ENCODE data around the gene PRPH. TPM values are rescaled to one million over a fixed set of nuclear protein-coding genes. Genes with fewer than 3 reads are reported as not detected.

Gene PRPH
- total and polyA plus RNA-seq, 10 of the 15 experiments (the other 5 are each of a cell fraction or from before 2014, with no cell fraction given), result 0.09 to 0.45 (median 0.19) TPM; not detected in 3

DNA sequence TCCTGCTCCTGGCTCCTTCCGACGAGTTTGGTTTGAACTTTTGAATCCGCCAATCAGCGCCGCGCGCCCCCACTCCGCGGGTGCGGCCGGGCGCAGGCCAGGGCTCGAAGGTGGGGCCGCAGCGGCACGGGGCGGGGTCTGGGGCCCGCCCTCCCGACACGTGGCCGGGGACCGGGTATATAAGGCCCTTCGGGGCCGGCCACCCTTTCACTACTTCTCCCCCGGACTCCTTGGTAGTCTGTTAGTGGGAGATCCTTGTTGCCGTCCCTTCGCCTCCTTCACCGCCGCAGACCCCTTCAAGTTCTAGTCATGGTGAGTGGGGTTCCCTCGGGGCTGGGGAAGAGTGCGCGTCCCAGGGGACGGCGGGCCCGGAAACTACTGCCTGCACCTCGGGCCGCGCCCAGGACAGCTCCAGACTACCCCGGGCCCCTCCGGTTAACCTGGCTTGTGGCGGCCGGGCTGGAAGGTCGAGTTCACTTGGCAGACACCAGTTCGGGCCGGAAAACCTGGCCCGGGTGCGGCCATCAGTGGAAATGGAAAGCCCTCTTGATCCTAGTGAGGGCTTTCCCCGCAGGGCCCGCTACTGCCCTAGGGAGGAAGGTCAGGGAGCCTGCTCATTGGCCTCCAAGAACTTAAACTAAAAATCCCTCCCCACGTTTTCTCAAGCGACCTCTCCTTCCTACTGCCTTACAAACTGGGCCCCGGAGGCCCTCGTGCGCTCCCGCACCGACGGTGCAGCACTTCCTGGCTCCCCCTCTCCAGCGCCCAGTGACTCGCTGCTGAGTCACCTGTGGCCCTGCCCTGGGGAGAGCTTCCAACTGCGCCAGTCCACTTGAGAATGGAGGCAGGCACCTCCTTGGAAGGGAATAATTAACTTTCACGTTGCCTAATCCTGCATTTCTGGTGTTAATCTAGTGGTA lies 29.8 kb upstream of the PRPH start, which contains the start of gene TUBA1C (continued):
- TF ChIP-seq FOXM1 (IDR thresholded peaks at IDR 0.05; ENCODE audit: low read depth, low read length) (peak; percentile 80), LARP7 (IDR thresholded peaks at IDR 0.05) (peak; percentile 76), MXI1 (IDR thresholded peaks at IDR 0.05; ENCODE audit: low read depth, low read length) (peak; percentile 77), ZBED1 (IDR thresholded peaks at IDR 0.05; ENCODE audit: borderline replicate concordance) (0 out of 2 replicates have a peak, but pooled peaks have one; percentile 77), MTA2 (IDR thresholded peaks at IDR 0.05; ENCODE audit: low read depth) (peak; percentile 26; the same call in 1 of the 2 replicates), ZNF592 (IDR thresholded peaks at IDR 0.05) (peak; percentile 32; the same call in 1 of the 2 replicates), SIX5 (IDR thresholded peaks at IDR 0.05; ENCODE audit: low read depth, low read length, severe bottlenecking) (no peak), RAD51 (IDR thresholded peaks at IDR 0.05) (peak; percentile 80), ESRRA (IDR thresholded peaks at IDR 0.05; ENCODE audit: low read length) (0 out of 2 replicates have a peak, but pooled peaks have one; percentile 24), HSF1 (IDR thresholded peaks at IDR 0.05; ENCODE audit: low read depth, low read length) (0 out of 2 replicates have a peak, but pooled peaks have one; percentile 56), CEBPB (IDR thresholded peaks at IDR 0.05; ENCODE audit: borderline replicate concordance in 1 of 2, low read depth in 2 of 2, low read length in 2 of 2) (no peak), POLR2AphosphoS2 (IDR thresholded peaks at IDR 0.05; ENCODE audit: low read depth, low read length) (peak; percentile 98)
- TF ChIP-seq, protein P1, sequence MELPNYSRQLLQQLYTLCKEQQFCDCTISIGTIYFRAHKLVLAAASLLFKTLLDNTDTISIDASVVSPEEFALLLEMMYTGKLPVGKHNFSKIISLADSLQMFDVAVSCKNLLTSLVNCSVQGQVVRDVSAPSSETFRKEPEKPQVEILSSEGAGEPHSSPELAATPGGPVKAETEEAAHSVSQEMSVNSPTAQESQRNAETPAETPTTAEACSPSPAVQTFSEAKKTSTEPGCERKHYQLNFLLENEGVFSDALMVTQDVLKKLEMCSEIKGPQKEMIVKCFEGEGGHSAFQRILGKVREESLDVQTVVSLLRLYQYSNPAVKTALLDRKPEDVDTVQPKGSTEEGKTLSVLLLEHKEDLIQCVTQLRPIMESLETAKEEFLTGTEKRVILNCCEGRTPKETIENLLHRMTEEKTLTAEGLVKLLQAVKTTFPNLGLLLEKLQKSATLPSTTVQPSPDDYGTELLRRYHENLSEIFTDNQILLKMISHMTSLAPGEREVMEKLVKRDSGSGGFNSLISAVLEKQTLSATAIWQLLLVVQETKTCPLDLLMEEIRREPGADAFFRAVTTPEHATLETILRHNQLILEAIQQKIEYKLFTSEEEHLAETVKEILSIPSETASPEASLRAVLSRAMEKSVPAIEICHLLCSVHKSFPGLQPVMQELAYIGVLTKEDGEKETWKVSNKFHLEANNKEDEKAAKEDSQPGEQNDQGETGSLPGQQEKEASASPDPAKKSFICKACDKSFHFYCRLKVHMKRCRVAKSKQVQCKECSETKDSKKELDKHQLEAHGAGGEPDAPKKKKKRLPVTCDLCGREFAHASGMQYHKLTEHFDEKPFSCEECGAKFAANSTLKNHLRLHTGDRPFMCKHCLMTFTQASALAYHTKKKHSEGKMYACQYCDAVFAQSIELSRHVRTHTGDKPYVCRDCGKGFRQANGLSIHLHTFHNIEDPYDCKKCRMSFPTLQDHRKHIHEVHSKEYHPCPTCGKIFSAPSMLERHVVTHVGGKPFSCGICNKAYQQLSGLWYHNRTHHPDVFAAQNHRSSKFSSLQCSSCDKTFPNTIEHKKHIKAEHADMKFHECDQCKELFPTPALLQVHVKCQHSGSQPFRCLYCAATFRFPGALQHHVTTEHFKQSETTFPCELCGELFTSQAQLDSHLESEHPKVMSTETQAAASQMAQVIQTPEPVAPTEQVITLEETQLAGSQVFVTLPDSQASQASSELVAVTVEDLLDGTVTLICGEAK (IDR thresholded peaks at IDR 0.05; ENCODE audit: borderline replicate concordance), result peak; percentile 70; the same call in 1 of the 2 replicates
- TF ChIP-seq, protein P2, sequence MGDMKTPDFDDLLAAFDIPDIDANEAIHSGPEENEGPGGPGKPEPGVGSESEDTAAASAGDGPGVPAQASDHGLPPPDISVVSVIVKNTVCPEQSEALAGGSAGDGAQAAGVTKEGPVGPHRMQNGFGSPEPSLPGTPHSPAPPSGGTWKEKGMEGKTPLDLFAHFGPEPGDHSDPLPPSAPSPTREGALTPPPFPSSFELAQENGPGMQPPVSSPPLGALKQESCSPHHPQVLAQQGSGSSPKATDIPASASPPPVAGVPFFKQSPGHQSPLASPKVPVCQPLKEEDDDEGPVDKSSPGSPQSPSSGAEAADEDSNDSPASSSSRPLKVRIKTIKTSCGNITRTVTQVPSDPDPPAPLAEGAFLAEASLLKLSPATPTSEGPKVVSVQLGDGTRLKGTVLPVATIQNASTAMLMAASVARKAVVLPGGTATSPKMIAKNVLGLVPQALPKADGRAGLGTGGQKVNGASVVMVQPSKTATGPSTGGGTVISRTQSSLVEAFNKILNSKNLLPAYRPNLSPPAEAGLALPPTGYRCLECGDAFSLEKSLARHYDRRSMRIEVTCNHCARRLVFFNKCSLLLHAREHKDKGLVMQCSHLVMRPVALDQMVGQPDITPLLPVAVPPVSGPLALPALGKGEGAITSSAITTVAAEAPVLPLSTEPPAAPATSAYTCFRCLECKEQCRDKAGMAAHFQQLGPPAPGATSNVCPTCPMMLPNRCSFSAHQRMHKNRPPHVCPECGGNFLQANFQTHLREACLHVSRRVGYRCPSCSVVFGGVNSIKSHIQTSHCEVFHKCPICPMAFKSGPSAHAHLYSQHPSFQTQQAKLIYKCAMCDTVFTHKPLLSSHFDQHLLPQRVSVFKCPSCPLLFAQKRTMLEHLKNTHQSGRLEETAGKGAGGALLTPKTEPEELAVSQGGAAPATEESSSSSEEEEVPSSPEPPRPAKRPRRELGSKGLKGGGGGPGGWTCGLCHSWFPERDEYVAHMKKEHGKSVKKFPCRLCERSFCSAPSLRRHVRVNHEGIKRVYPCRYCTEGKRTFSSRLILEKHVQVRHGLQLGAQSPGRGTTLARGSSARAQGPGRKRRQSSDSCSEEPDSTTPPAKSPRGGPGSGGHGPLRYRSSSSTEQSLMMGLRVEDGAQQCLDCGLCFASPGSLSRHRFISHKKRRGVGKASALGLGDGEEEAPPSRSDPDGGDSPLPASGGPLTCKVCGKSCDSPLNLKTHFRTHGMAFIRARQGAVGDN (IDR thresholded peaks at IDR 0.05), result peak; percentile 77
